CD14-positive monocyte (primary cell): ENCODE data around the gene UTP11. TPM values are rescaled to one million over a fixed set of nuclear protein-coding genes. Genes with fewer than 3 reads are reported as not detected.

Source experiments
- DNase-seq, 3 donors: peaks; one replicate each; pipeline ENCODE4 v3.0.0-alpha.2; 2011 to 2022
- H2AFZ ChIP-seq: 2 replicates; pipeline ENCODE4 v1.6.0; 2012; ENCODE audit warnings: mild to moderate bottlenecking, low read depth, low read length, inconsistent platforms; ENCODE audit not compliant: insufficient read depth, poor library complexity, severe bottlenecking
- H3K27ac ChIP-seq, 2 donors: 1 replicate in 1 of 2; 2 replicates in 1 of 2; pipeline ENCODE4 v1.5.1; 2012 to 2013; ENCODE audit warnings: low read length in 2 of 2, control low read depth in 1 of 2, inconsistent platforms in 1 of 2, low read depth in 1 of 2, mild to moderate bottlenecking in 1 of 2
- H3K27me3 ChIP-seq, 2 donors: one replicate each; pipeline versions ENCODE4 v1.6.0 to v1.6.1; 2011 to 2013; ENCODE audit warnings: low read length in 2 of 2; ENCODE audit not compliant: control insufficient read depth in 2 of 2, insufficient read depth in 2 of 2
- H3K36me3 ChIP-seq, 2 donors: replicated peaks in 1 of 2; 1 replicate in 1 of 2; 2 replicates in 1 of 2; pipeline versions ENCODE4 v1.5.1 to v1.6.1; 2012 to 2013; ENCODE audit warnings: low read length in 2 of 2, control low read depth in 1 of 2, inconsistent platforms in 1 of 2, mild to moderate bottlenecking in 1 of 2; ENCODE audit not compliant: insufficient read depth in 2 of 2, control insufficient read depth in 1 of 2
- H3K4me1 ChIP-seq, 2 donors: 1 replicate in 1 of 2; 2 replicates in 1 of 2; pipeline versions ENCODE4 v1.5.1 to v1.6.1; 2012 to 2013; ENCODE audit warnings: low read length in 2 of 2, control low read depth in 1 of 2, inconsistent platforms in 1 of 2, mild to moderate bottlenecking in 1 of 2, moderate library complexity in 1 of 2; ENCODE audit not compliant: insufficient read depth in 2 of 2, control insufficient read depth in 1 of 2
- H3K4me2 ChIP-seq: replicated peaks from 2 replicates; pipeline ENCODE3; 2012; ENCODE audit warnings: low read length, moderate library complexity, mild to moderate bottlenecking; ENCODE audit not compliant: poor library complexity, severe bottlenecking; ENCODE audit errors: extremely low read depth
- H3K4me3 ChIP-seq, 3 experiments: fragments of 200-600 bp in 1 of 3; sonication (generic) in 1 of 3; replicated peaks in 1 of 3; 1 replicate in 2 of 3; 2 replicates in 1 of 3; pipeline ENCODE4 v1.5.1; 2011 to 2013; ENCODE audit warnings: low read length in 3 of 3, mild to moderate bottlenecking in 3 of 3, control low read depth in 2 of 3, low read depth in 2 of 3, inconsistent platforms in 1 of 3, moderate library complexity in 1 of 3
- H3K79me2 ChIP-seq: 2 replicates; pipeline ENCODE4 v1.6.0; 2012; ENCODE audit warnings: mild to moderate bottlenecking, control low read depth, inconsistent platforms, low read length, moderate library complexity; ENCODE audit not compliant: insufficient read depth
- H3K9ac ChIP-seq: 2 replicates; pipeline ENCODE4 v1.6.0; 2017; ENCODE audit warnings: low read length, mild to moderate bottlenecking; ENCODE audit not compliant: insufficient read depth, poor library complexity, severe bottlenecking
- H3K9me3 ChIP-seq, 2 donors: replicated peaks in 1 of 2; 1 replicate in 1 of 2; 2 replicates in 1 of 2; pipeline versions ENCODE4 v1.5.1 to v1.6.1; 2012 to 2013; ENCODE audit warnings: low read length in 2 of 2, control low read depth in 1 of 2; ENCODE audit not compliant: control insufficient read depth in 1 of 2, insufficient read depth in 1 of 2
- H4K20me1 ChIP-seq: 2 replicates; pipeline ENCODE4 v1.6.0; 2012; ENCODE audit warnings: mild to moderate bottlenecking, low read length, control low read depth, moderate library complexity; ENCODE audit not compliant: insufficient read depth
- H3K27ac Mint-ChIP-seq, 7 donors: one replicate each; pipeline ENCODE4 v1.8.0; 2020; ENCODE audit warnings: mild to moderate bottlenecking in 7 of 7, mixed read lengths in 7 of 7, moderate library complexity in 6 of 7, inconsistent platforms in 2 of 7
- H3K27me3 Mint-ChIP-seq, 3 donors: one replicate each; pipeline ENCODE4 v1.8.0; 2021 to 2022; ENCODE audit warnings: low read depth in 3 of 3, mild to moderate bottlenecking in 3 of 3, mixed read lengths in 3 of 3, moderate library complexity in 3 of 3, inconsistent platforms in 1 of 3
- H3K36me3 Mint-ChIP-seq, 2 donors: one replicate each; pipeline ENCODE4 v1.8.0; 2020; ENCODE audit warnings: mixed read lengths in 2 of 2, inconsistent platforms in 1 of 2, mild to moderate bottlenecking in 1 of 2
- H3K4me1 Mint-ChIP-seq: one replicate; pipeline ENCODE4 v1.8.0; 2020; ENCODE audit warnings: mild to moderate bottlenecking, mixed read lengths
- H3K4me3 Mint-ChIP-seq, 2 donors: one replicate each; pipeline ENCODE4 v1.8.0; 2020; ENCODE audit warnings: mild to moderate bottlenecking in 2 of 2, mixed read lengths in 2 of 2, moderate library complexity in 1 of 2
- H3K9me3 Mint-ChIP-seq, 7 donors: one replicate each; pipeline ENCODE4 v1.8.0; 2020 to 2022; ENCODE audit warnings: mixed read lengths in 7 of 7, mild to moderate bottlenecking in 6 of 7, moderate library complexity in 6 of 7, inconsistent platforms in 2 of 7
- CTCF ChIP-seq: fragments of 200-600 bp; IDR thresholded peaks from one replicate; pipeline ENCODE4 v1.8.0; 2022; ENCODE audit warnings: antibody characterized with exemption, mild to moderate bottlenecking
- WGBS: methylation state at CpG from one replicate; pipeline ENCODE4 v1.1.5; 2013; ENCODE audit warnings: missing lambda C conversion rate; ENCODE audit not compliant: insufficient coverage; 5-methylcytosine and 5-hydroxymethylcytosine counted together
- intact Hi-C, 2 donors: fragments of 100-400 bp; cut with micrococcal nuclease; formaldehyde crosslinking; loops; one replicate each; pipeline versions ENCODE4 v1.15.0 to v1.15.1; 2023
- polyA plus RNA-seq, 3 donors: library from polyadenylated mRNA; depleted of rRNA in 1 of 3; unstranded in 2 of 3; stranded (reverse) in 1 of 3; fragments of 300-500 nt in 2 of 3; fragments of >200 nt in 1 of 3; fragmentation: Illumina TruSeq in 2 of 3; gene quantifications; 1 replicate in 2 of 3; 2 replicates in 1 of 3; pipeline ENCODE4 v1.2.3, GENCODE V29; 2012 to 2021

UTP11 gene
- polyA plus RNA-seq, 3 donors = 10.9 to 26.0 (median 20.5) TPM

- peaks cover 0 to 21% (median 4%) of the 10 kb centered on the region in 7 donors for H3K9me3 Mint-ChIP-seq
- peaks cover 9 to 22% of the 10 kb centered on the region in 2 donors for H3K4me1 ChIP-seq
- DNase-seq = no peak
- TF ChIP-seq CTCF = no peak
- no peaks in the 10 kb centered on the region for H4K20me1 ChIP-seq
- no peak overlapping the region for H3K27ac ChIP-seq
- intact Hi-C loops = loop anchor here in 1 of 2 donors (10.0 kb wide), 1 partner anchor 790 kb away; no protein-coding TSS in a partner anchor
- H3K27me3 Mint-ChIP-seq = peaks cover 60 to 87% (median 73%) of the 10 kb centered on the region in 3 donors
- H3K27me3 ChIP-seq = peaks cover 41 to 75% of the 10 kb centered on the region in 2 donors
- peak overlapping the region in 1 of 3 experiments; percentile 25 for H3K4me3 ChIP-seq
- 2% methylated on average over 27 of the region's 70 CpGs for WGBS
- peak overlapping the region; percentile 20 for H3K4me2 ChIP-seq
- H3K9me3 ChIP-seq = no peaks in the 10 kb centered on the region
- peaks cover 0 to 3% of the 10 kb centered on the region in 2 donors for H3K36me3 Mint-ChIP-seq
- H2AFZ ChIP-seq = no peak overlapping the region
- H3K79me2 ChIP-seq = no peaks in the 10 kb centered on the region
- H3K27ac Mint-ChIP-seq = peak overlapping the region in 1 of 7 donors; percentile 31
- H3K4me1 Mint-ChIP-seq = peaks cover 12% of the 10 kb centered on the region
- no peak overlapping the region for H3K9ac ChIP-seq
- peak overlapping the region; percentile 62 to 86 for H3K4me3 Mint-ChIP-seq
- no peaks in the 10 kb centered on the region for H3K36me3 ChIP-seq
These were observed 32.0 kb downstream of the UTP11 start for GRCh38 chr1:38044221-38045215.
